ENCODE results near the gene WFIKKN1.
A peak's percentile ranks its signal among the peaks of the same experiment; 100 is the strongest.

WFIKKN1 gene

DNA sequence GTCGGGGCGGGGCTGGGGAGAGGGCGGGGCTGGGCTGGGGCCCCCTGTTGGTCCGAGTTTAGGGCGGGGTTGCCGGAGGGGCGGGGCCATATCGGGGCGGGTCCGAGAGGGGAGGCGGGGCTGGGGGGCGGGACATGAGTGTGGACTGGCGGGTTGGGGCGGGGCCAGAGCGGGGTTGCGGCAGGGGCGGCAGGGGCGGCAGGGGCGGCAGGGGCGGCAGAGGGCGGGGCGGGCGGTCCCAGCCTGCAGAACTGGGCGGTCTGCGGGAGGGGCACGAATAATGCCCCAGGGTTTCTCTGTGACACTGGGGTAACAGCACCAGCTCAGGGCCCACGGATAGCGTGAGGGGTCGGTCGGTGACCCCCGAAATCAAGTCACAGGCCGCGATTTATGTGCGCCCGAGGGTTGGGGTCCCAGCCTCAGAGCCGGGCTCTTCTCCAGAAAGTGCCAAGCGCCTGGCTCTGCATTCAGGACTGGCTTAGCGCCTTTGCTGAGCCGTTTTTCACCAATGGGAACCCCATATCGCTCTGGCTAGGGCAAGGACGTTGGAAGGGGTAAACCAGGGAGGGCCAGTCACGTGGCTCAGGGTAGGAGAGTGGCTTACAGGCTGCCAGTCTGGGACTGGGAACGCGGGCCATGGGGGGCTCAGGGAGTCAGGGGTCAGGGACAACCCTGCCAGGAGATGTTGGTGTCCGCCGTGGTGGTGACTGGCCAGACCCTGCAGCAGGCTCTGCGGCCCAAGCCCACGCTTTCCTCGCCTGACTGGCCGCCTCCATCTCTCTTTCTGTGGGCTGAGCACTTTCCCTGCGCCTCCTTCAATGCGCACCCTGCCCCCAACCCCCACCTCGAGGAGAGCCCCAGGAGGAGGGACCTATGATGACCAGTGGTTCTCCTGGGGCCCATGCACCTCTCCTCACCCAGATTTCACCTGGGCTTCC, 6.6 kb downstream of the WFIKKN1 start:
- peak; percentile 82 to 93 for DNase-seq (ENCODE audit: low read depth in 2 of 2)

GRCh38 chr16:638034-638543, 7.3 kb downstream of the WFIKKN1 start:
- DNase-seq (ENCODE audit: low read depth in 2 of 2) = no peak

GRCh38 chr16:638836-639235, 8.1 kb downstream of the WFIKKN1 start:
- DNase-seq (ENCODE audit: low read depth in 2 of 2) = no peak

GRCh38 chr16:640614-641013, 9.8 kb downstream of the WFIKKN1 start:
- DNase-seq (ENCODE audit: low read depth in 2 of 2) = no peak

GRCh38 chr16:641326-642188, 10.8 kb downstream of the WFIKKN1 start, which contains the start of gene MCRIP2:
Gene MCRIP2 (plus strand): TSS chr16:641828. CDS start chr16:641992, 164 bp downstream.
- peak; percentile 44 to 77 for DNase-seq (ENCODE audit: low read depth in 2 of 2)

- DNase-seq (ENCODE audit: low read depth in 2 of 2) = peak in 1 of 2 donors; percentile 44
Measured at GRCh38 chr16:642189-643049, 11.6 kb downstream of the WFIKKN1 start.

DNA sequence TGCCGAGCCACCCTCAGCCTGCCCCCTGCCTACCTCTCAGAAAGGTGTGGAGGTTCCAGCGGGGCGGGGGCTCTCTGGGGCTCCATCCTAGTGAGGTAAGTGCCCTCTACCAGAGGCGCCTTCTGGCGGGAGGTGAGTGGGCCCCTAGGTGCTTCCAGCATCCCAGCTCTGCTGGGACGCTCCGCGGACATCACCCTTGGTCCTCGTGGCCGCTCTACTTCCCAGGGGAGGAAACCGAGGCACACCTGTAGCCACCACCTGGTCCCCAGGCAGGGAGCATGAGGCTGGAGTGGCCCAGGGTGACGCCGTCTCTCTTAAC, 12.2 kb downstream of the WFIKKN1 start:
- DNase-seq (ENCODE audit: low read depth in 2 of 2) = no peak

GRCh38 chr16:644556-644955, 13.8 kb downstream of the WFIKKN1 start:
- DNase-seq (ENCODE audit: low read depth in 2 of 2) = no peak

GRCh38 chr16:645852-646678, 15.3 kb downstream of the WFIKKN1 start:
- DNase-seq (ENCODE audit: low read depth in 2 of 2) = no peak

DNA sequence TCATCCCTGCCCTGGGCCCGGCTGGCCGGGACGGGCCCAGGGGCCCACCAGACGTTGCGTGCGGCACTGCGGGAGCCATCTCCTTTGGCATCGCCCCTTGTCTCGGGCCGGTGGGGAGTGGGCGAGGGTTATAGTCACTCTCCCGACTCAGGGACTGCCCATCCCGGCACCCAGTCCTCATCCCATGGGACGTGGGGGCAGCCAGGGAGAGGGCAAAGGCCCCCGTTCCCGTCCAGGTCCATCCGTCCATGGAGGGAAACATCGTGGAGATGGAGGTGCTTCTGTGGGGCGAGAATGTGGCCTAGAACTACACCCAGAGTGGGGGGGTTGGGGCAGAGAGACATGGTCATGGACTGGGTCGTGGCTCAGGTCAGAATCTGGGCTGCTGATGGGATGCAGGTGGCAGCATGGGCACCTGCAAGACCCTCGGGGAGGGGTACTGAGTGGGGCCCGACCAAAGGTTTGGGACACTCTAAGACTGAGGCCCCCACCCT, 15.9 kb downstream of the WFIKKN1 start:
- no peak for DNase-seq (ENCODE audit: low read depth in 2 of 2)

- no peak for DNase-seq (ENCODE audit: low read depth in 2 of 2)
Measured at GRCh38 chr16:647173-647902, 16.6 kb downstream of the WFIKKN1 start.

- peak in 1 of 2 donors; percentile 40 for DNase-seq (ENCODE audit: low read depth in 2 of 2)
Measured at GRCh38 chr16:648071-648780, 17.4 kb downstream of the WFIKKN1 start.

GRCh38 chr16:648781-649589, 18.2 kb downstream of the WFIKKN1 start, which contains the start of gene WDR90:
Gene WDR90 (plus strand): TSS chr16:649365. CDS start chr16:649417, 52 bp downstream.
- peak; percentile 88 to 93 for DNase-seq (ENCODE audit: low read depth in 2 of 2)

GRCh38 chr16:649631-650030, 18.8 kb downstream of the WFIKKN1 start:
- DNase-seq (ENCODE audit: low read depth in 2 of 2) = peak in 1 of 2 donors; percentile 21

DNA sequence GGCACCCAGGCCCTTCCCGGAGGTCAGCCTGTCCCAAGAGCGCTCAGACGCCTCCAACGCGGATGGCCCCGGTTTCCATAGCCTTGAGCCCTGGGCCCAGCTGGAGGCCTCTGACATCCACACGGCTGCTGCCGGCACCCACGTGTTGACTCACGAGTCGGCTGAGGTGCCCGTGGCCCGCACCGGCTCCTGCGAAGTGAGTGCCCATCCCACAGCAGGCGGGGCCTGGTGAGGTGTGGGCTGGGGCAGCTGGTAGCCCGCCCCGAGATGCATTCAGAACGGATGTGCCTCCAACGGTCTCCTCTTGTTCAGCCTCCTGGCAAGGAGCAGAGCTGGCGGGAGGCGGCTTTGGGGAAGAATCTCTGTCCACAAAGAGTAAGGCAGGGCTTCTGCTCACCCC, 21.1 kb downstream of the WFIKKN1 start:
- DNase-seq (ENCODE audit: low read depth in 2 of 2) = no peak

GRCh38 chr16:652454-653305, 21.9 kb downstream of the WFIKKN1 start:
- DNase-seq (ENCODE audit: low read depth in 2 of 2) = no peak

DNA sequence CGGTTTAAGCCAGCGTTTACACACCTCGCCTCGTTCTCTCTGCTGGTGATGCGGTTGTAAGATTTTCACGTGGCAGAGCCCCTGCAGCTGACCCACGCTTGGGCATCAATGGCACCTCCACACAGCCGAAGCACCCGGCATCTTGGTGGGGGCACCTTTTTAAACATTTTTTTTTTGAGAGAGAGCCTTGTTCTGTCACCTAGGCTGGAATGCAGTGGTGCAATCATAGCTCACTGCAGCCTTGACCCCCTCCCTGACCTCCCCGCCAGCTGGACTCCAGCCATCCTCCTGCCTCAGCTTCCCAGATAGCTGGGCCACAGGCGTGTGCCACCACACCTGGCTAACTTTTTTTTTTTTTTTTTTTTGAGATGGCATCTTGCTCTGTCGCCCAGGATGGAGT, 23.2 kb downstream of the WFIKKN1 start:
- no peak for DNase-seq (ENCODE audit: low read depth in 2 of 2)

Data from stimulated activated CD4-positive, alpha-beta T cell treated with anti-CD3 and anti-CD28 coated beads, Interleukin-1b, Interleukin-23, amount 100 ng/mL, for 4 hours (primary cell).